ENCODE results near the gene TLN1.

Gene TLN1

GRCh38 chr9:35682520-35683315, 49.3 kb downstream of the TLN1 start:
- Histone ChIP-seq H3K36me3 (replicated peaks; ENCODE audit: insufficient read depth, low read length) (no peaks in the 10 kb centered on the region), H3K79me2 (ENCODE audit: low read length) (no peaks in the 10 kb centered on the region), H3F3A (ENCODE audit: insufficient read depth, low read length) (no peaks in the 10 kb centered on the region), H2AFZ (ENCODE audit: low read length) (no peak overlapping the region), H3K27me3 (replicated peaks; ENCODE audit: insufficient read depth, low read length) (no peaks in the 10 kb centered on the region), H4K20me1 (ENCODE audit: insufficient read depth, low read length) (no peaks in the 10 kb centered on the region), H3K9ac (ENCODE audit: low read length) (no peak overlapping the region), H3K4me3 (ENCODE audit: low read length) (no peak overlapping the region), H3K9me3 (replicated peaks; ENCODE audit: insufficient read depth, low read length) (no peaks in the 10 kb centered on the region), H3K4me1 (ENCODE audit: low read length) (no peaks in the 10 kb centered on the region), H3K27ac (ENCODE audit: low read length) (no peak overlapping the region), H3K9me2 (replicated peaks; ENCODE audit: insufficient read depth, low read length) (no peaks in the 10 kb centered on the region), H3K4me2 (ENCODE audit: low read depth, low read length) (no peak overlapping the region)
- TF ChIP-seq EZH2 (optimal IDR thresholded peaks at IDR 0.05; ENCODE audit: low read depth, low read length) (no peak), CTCF (IDR thresholded peaks at IDR 0.05; ENCODE audit: low read length) (no peak)
- DNase-seq = no peak

- no peaks in the 10 kb centered on the region for H3K9me3 ChIP-seq (replicated peaks; ENCODE audit: insufficient read depth, low read length)
- no peaks in the 10 kb centered on the region for H3K4me1 ChIP-seq (ENCODE audit: low read length)
- TF ChIP-seq CTCF (IDR thresholded peaks at IDR 0.05; ENCODE audit: low read length) = no peak
- no peak for TF ChIP-seq EZH2 (optimal IDR thresholded peaks at IDR 0.05; ENCODE audit: low read depth, low read length)
- no peak for TF ChIP-seq EZH2phosphoT487 (IDR thresholded peaks at IDR 0.05; ENCODE audit: low read length)
- no peak for DNase-seq
- no peak overlapping the region for H2AFZ ChIP-seq (ENCODE audit: low read length)
- H3K27me3 ChIP-seq (replicated peaks; ENCODE audit: insufficient read depth, low read length) = no peaks in the 10 kb centered on the region
- no peaks in the 10 kb centered on the region for H3K79me2 ChIP-seq (ENCODE audit: low read length)
- H3K27ac ChIP-seq (ENCODE audit: low read length) = no peak overlapping the region
- H3K4me3 ChIP-seq (ENCODE audit: low read length) = no peak overlapping the region
- H4K20me1 ChIP-seq (ENCODE audit: insufficient read depth, low read length) = no peaks in the 10 kb centered on the region
- H3F3A ChIP-seq (ENCODE audit: insufficient read depth, low read length) = no peaks in the 10 kb centered on the region
- H3K9ac ChIP-seq (ENCODE audit: low read length) = no peak overlapping the region
- no peak overlapping the region for H3K4me2 ChIP-seq (ENCODE audit: low read depth, low read length)
- H3K36me3 ChIP-seq (replicated peaks; ENCODE audit: insufficient read depth, low read length) = no peaks in the 10 kb centered on the region
- no peaks in the 10 kb centered on the region for H3K9me2 ChIP-seq (replicated peaks; ENCODE audit: insufficient read depth, low read length)
These were observed 49.9 kb downstream of the TLN1 start for GRCh38 chr9:35682051-35682450.

- Histone ChIP-seq H2AFZ (ENCODE audit: low read length) (no peak overlapping the region), H3K9me2 (replicated peaks; ENCODE audit: insufficient read depth, low read length) (no peaks in the 10 kb centered on the region), H3K9ac (ENCODE audit: low read length) (no peak overlapping the region)
These were observed 50.5 kb downstream of the TLN1 start for GRCh38 chr9:35681341-35682002.

More at GRCh38 chr9:35681341-35682002, 50.5 kb downstream of the TLN1 start:
- TF ChIP-seq EZH2 (optimal IDR thresholded peaks at IDR 0.05; ENCODE audit: low read depth, low read length) (no peak), CTCF (IDR thresholded peaks at IDR 0.05; ENCODE audit: low read length) (no peak), EZH2phosphoT487 (IDR thresholded peaks at IDR 0.05; ENCODE audit: low read length) (no peak)
- no peaks in the 10 kb centered on the region for H4K20me1 ChIP-seq (ENCODE audit: insufficient read depth, low read length)
- no peak for DNase-seq
- no peaks in the 10 kb centered on the region for H3K4me1 ChIP-seq (ENCODE audit: low read length)
- H3K27ac ChIP-seq (ENCODE audit: low read length) = no peak overlapping the region
- no peak overlapping the region for H3K4me3 ChIP-seq (ENCODE audit: low read length)
- no peaks in the 10 kb centered on the region for H3F3A ChIP-seq (ENCODE audit: insufficient read depth, low read length)
- H3K9me3 ChIP-seq (replicated peaks; ENCODE audit: insufficient read depth, low read length) = no peaks in the 10 kb centered on the region
- H3K27me3 ChIP-seq (replicated peaks; ENCODE audit: insufficient read depth, low read length) = 0 out of 2 replicates have a peak, but pooled peaks cover under 1% of the 10 kb centered on the region
- H3K79me2 ChIP-seq (ENCODE audit: low read length) = no peaks in the 10 kb centered on the region
- H3K36me3 ChIP-seq (replicated peaks; ENCODE audit: insufficient read depth, low read length) = no peaks in the 10 kb centered on the region
- no peak overlapping the region for H3K4me2 ChIP-seq (ENCODE audit: low read depth, low read length)

Data from MM.1S (cell line).